ENCODE measurements around the gene SPATA46.
"Not testable (repeated sequence)": the region's sequence is repeated elsewhere in the genome, so short reads cannot be mapped to it uniquely, and the experiment has no call there.

Gene SPATA46

DNA sequence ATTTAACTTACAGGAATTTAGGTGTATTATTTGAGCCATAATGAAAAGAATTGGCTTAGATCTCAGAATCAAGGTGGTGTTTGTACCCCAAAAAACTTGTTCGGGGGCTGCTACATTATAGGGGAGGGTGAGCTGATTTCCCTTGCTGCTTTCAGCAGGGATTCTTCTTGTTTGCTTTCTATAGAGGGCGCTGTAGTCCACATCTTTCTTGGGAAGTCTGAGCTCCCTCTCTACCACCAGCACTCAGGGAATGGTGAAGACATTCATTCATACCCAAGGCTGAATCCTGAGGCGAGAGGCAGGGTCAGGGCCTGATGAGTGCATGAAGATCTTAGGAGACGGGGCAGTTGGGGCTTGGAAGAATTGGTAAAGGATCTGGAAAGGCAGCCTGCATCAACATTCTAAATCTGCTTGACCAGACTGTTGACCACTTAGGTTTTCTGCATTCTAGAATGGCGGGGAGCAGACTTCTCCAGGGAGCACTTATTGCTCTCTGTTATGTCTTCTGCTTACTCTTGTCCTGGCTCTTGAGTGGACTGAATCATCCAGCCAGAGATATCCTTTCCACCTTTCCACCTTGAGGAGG is 18.9 kb downstream of the SPATA46 start:
- DNase-seq (ENCODE audit: low read depth), result no peak

- DNase-seq (ENCODE audit: low read depth), result no peak
Observed at GRCh38 chr1:162353702-162354101, 23.0 kb downstream of the SPATA46 start.

GRCh38 chr1:162353078-162353477 is 23.6 kb downstream of the SPATA46 start:
- no peak for DNase-seq (ENCODE audit: low read depth)

DNA sequence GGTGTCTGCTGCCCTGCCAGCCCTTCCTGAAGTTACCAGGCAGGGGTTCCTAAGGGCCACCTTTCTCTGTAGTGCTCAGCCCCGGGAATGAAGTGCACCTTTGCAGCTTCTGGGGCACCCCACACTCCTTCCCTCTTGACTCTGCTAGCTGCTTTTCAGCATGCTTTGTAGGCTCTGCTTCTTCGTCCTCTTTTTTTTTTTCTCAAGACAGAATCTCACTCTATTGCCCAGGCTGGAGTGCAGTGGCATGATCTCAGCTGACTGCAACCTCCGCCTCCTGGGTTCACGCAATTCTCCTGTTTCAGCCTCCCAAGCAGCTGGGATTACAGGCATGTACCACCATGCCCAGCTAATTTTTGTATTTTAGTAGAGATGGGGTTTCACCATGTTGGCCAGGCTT is 24.8 kb downstream of the SPATA46 start:
- not testable (repeated sequence) for DNase-seq (ENCODE audit: low read depth)

DNA sequence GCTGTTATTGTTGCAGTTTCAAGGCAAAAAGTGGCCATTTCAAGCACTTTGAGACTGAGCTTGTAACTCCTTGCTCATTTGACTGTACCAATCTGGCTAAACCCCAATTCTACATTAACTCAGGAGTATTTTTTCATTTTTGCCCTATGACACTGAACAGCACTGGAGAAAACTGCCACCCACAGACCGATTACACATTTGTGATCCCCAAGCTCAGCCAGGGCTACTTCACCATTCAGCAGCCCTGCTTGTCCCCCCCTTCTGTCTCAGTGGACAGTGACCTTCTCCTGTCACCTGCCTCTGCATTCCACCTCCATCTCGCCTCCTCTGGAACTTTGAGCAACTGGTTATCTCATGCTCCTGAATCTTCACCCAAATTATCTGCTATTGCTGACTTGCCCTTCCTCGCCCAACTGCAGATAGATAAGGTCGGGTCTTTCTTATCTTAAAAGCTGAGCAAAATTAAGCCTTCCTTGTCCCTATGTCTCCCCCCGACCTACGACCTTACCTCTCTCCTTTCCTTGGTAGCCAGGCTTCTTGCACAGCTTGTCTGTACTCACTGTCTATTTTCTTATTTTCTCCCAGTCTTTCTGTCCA is 25.3 kb downstream of the SPATA46 start:
- DNase-seq (ENCODE audit: low read depth), result no peak

DNA sequence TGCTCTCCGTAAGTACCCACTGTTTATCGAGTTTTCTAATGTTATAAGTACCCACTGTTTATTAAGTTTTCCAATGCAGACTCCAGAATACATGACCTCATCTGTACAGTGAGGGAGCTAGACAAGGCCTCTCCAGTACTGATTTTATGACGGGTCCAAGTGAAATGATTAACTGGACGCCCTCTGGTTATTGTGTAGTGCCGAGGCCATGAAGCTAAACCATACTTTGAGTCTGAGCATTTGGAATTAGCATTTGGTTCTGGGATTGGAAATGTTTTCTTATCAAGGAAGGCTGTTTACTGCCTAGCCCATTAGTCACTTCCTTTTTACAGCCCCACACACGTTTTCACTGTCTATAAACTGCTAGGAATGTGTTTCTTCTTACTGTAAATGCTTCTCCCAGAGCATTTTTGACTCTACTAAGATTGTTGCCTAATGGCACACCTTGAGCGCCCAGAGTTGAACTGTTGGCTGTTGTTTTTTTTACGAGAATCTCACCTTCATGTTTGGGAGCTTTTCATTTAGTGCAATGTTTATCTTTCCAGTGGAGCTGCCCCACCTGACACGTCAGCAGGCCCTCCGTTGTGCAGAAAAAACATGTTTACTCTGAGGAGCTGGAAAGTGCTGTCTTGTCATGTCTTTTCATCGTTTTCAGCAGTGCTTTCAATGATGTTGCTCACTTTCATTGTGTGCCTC is 26.9 kb downstream of the SPATA46 start:
- DNase-seq (ENCODE audit: low read depth), result no peak

DNA sequence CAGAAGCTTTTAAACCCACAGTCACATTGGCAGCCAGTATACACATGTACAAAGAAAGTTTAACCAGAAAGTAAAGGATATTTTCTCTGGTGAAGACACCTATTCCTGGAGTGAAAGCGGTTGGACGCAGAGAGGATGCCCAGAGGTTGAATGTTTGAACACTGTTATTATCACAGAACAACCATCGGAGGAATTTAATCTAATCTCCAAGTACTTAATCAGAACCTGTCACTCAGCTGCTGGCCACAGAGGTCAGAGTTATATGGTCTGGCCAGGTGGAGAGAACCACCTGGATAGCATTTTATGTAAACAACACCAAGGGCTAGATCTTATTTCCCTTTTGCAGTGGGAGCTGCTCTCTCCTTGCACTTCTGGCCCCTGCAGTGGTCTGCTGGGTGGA is 29.4 kb downstream of the SPATA46 start:
- no peak for DNase-seq (ENCODE audit: low read depth)

GRCh38 chr1:162343470-162343869 is 33.2 kb downstream of the SPATA46 start:
- DNase-seq (ENCODE audit: low read depth), result no peak

DNA sequence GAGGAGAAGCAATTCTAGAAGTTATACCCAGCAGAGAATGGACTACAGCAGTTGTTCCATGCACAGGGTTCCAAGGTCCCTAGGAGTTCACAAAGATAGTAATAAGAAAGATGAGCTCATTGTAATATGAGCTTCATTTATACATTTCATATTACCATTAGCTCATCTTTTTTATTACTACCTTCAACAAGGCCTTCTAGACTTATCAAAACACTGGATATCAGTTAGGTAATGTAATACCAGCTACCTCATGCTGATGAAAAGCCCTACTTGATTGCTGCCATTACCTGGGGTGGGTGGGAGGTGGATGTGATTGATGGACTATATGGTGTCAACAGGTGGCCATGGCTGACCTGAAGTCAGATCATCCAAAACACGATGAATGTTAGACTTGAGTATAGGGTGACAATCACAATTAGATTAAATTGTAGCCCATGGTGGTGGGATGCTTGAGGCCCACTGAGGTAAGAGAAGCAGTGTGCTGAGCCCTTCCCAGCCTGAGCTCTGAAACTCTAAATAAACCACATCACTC is 34.1 kb downstream of the SPATA46 start:
- DNase-seq (ENCODE audit: low read depth), result no peak

GRCh38 chr1:162336621-162337285 is 39.9 kb downstream of the SPATA46 start:
- DNase-seq (ENCODE audit: low read depth), result no peak

DNA sequence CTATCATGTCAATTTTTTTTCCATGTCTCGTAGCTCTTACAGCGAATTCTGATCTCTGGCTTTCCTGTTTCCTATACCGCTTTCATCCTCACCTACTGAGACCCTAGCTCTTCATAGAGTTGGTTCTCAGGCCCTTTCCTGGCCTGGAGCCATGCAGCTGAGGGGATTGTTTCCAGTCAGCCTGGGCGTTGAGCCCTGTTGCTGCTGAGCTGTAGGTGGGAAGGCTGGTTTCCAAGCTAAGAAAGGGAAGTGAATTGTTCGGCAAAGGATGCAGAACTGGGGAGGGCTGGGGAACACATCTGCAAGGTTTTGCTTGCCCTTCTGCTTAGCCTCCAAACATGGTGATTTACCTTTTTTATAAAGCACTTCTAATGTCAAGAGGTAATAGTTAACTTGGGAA is 41.5 kb downstream of the SPATA46 start:
- DNase-seq (ENCODE audit: low read depth), result no peak

DNA sequence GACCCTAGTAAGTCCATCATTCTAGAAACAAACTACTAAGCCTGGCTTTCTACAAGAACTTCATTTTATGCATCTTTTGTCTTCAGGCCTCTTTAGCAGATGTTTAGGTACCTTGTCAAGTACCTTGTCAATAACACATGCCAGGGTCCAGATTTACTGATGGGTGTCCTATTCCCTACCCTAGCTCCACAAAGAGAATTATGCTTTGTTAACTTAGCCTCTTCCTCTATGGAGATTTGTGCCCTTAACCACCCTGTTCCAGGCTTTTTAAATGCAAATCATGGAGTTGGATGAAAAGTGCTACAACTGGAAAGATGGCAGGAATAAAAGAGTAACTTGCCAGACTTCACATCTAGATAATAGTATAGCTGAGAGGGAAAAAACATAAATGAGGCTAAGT is 42.7 kb downstream of the SPATA46 start:
- DNase-seq (ENCODE audit: low read depth), result no peak

- no peak for DNase-seq (ENCODE audit: low read depth)
Observed at GRCh38 chr1:162329826-162330225, 46.8 kb downstream of the SPATA46 start.

DNA sequence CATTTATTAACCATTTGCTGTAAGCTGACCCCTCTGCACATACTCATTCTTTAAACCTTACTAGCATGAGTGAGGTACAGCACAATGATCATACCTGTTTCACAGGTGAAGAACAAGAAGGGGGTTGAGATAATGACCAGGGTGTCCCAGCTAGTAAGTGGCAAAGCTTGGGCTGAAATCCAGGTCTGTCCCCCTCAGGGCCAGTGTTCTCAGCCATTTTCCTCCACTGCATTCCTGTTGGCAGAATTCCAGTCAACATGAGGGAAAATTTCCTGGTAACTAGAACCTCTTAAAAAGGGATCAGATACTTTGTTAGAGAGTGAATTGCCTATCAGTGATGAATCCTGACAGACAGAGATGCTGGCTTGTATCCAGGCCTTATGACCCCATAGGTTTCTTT is 48.1 kb downstream of the SPATA46 start:
- no peak for DNase-seq (ENCODE audit: low read depth)

DNA sequence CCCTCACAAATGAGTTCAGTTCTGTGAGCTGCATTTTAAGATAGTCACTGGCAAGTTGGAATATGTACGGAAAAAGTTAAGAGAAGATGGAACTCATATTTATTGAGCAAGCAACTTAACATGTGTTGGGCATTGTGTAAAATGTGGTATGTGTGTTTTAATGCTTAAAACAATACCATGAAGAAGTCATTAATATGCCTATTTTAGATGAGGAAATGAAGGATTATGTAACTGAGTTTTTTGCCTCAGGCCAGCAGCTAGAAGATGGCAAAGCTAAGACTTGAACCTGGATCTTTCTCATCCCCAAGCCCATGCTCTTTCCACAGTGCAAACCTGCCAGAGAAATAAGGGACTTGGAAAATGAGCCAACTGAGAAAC is 48.9 kb downstream of the SPATA46 start:
- no peak for DNase-seq (ENCODE audit: low read depth)

DNA sequence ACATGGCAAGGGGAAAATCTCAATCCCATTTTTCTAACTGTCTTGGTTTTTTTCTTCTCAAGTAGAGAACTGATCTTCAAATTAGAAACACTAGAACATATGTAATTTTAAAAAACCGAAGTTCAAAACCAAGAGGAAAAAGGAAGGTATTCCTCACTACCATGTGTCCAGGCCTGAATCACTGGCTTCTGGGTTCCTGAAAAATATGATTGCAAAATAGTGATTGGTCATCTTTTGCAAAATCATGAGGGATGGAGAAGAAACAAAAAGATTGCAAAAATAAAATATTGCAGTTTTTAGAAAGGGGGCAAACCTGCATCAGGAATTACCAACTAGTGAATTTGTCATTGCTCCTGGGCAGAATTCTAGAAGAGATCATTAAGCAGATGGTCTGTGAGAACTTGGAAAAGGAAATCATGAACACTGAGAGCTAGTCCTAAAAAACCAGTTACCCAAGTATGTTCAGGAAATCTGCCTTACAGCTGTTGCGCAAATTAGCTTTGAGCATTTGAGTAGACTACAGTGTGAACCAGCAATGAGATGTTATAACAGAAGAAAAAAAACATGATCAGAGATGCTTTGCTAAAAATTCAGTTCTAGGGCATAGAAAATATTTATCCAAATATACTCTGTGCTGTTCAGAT is 49.4 kb downstream of the SPATA46 start:
- no peak for DNase-seq (ENCODE audit: low read depth)

- DNase-seq (ENCODE audit: low read depth), result no peak
Observed at GRCh38 chr1:162326559-162326958, 50.1 kb downstream of the SPATA46 start.

DNA sequence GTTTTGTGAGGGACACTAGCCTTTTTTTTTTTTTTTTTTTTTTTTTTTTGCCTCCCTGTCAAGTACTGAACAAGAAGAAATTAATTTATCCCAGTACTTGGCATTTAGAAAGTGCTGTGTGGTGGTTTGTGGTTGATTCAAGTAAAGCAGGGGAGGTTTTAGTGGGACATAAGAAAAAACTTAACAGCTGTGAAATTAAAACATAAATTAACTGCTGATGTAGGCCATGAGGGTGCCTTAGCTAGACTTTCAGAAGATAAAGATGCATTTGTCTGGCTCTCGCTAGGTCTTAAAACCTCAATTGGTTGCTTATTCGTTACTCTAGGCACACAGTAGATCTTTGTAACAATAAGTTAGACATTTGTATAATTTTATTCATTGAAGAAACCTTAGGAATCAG is 52.3 kb downstream of the SPATA46 start:
- DNase-seq (ENCODE audit: low read depth), result no peak
